ENCODE measurements around the gene ALOX5. TPM values are rescaled to one million over a fixed set of nuclear protein-coding genes. Genes with fewer than 3 reads are reported as not detected.
"Not testable (repeated sequence)": the region's sequence is repeated elsewhere in the genome, so short reads cannot be mapped to it uniquely, and the experiment has no call there.

ALOX5 gene
- total RNA-seq, 1 donor from 2014 or later: 181 TPM

GRCh38 chr10:45476559-45476958, 102.5 kb downstream of the ALOX5 start:
- intact Hi-C loops (cut with micrococcal nuclease): no loop called here
- peaks cover 38% of the 10 kb centered on the region for H3K9me3 Mint-ChIP-seq
- H3K4me1 Mint-ChIP-seq: peaks cover 9% of the 10 kb centered on the region
- no peak overlapping the region for H3K4me3 Mint-ChIP-seq
- H3K27ac Mint-ChIP-seq: no peak overlapping the region
- no peaks in the 10 kb centered on the region for H3K27me3 Mint-ChIP-seq
- no peak for TF ChIP-seq CTCF (IDR thresholded peaks at IDR 0.05)
- H3K36me3 Mint-ChIP-seq (ENCODE audit: low read depth): peaks cover 69% of the 10 kb centered on the region
- ATAC-seq (ENCODE audit: low read depth): no peak
- CTCF ChIA-PET: no interaction called here
- DNase-seq: no peak
- POLR2A ChIA-PET: interaction anchor here (1.3 kb wide), 1 partner anchor 57 kb away, joined by 4 read pairs; no protein-coding TSS in a partner anchor

GRCh38 chr10:45480294-45480693, 106.3 kb downstream of the ALOX5 start:
- POLR2A ChIA-PET: no interaction called here
- CTCF ChIA-PET: no interaction called here
- Mint-ChIP-seq H3K36me3 (ENCODE audit: low read depth) (peaks cover 90% of the 10 kb centered on the region), H3K27ac (no peak overlapping the region), H3K27me3 (no peaks in the 10 kb centered on the region), H3K9me3 (peaks cover 38% of the 10 kb centered on the region), H3K4me3 (no peak overlapping the region), H3K4me1 (peaks cover 16% of the 10 kb centered on the region)
- ATAC-seq (ENCODE audit: low read depth) (no peak), DNase-seq (no peak)
- intact Hi-C loops (cut with micrococcal nuclease): no loop called here
- no peak for TF ChIP-seq CTCF (IDR thresholded peaks at IDR 0.05)

GRCh38 chr10:45481100-45481499, 107.1 kb downstream of the ALOX5 start:
- ATAC-seq (ENCODE audit: low read depth); POLR2A ChIA-PET; DNase-seq; CTCF ChIA-PET; H3K27me3 Mint-ChIP-seq; intact Hi-C loops (cut with micrococcal nuclease); H3K4me3 Mint-ChIP-seq: not testable (repeated sequence)
- peak overlapping the region; percentile 15 for H3K27ac Mint-ChIP-seq
- peaks cover 35% of the 10 kb centered on the region for H3K9me3 Mint-ChIP-seq
- H3K36me3 Mint-ChIP-seq (ENCODE audit: low read depth): peaks cover 89% of the 10 kb centered on the region
- peaks cover 16% of the 10 kb centered on the region for H3K4me1 Mint-ChIP-seq

- DNase-seq (no peak), ATAC-seq (ENCODE audit: low read depth) (no peak)
- Mint-ChIP-seq H3K27me3 (no peaks in the 10 kb centered on the region), H3K27ac (no peak overlapping the region), H3K4me1 (peaks cover 18% of the 10 kb centered on the region), H3K9me3 (peaks cover 26% of the 10 kb centered on the region), H3K36me3 (ENCODE audit: low read depth) (peaks cover 80% of the 10 kb centered on the region), H3K4me3 (no peak overlapping the region)
- intact Hi-C loops (cut with micrococcal nuclease): no loop called here
- no peak for TF ChIP-seq CTCF (IDR thresholded peaks at IDR 0.05)
- CTCF ChIA-PET: no interaction called here
- POLR2A ChIA-PET: no interaction called here
Measured at GRCh38 chr10:45483002-45483401, 109.0 kb downstream of the ALOX5 start.

- DNase-seq (no peak), ATAC-seq (ENCODE audit: low read depth) (no peak)
- ChIA-PET POLR2A (no interaction called here), CTCF (no interaction called here)
- Mint-ChIP-seq H3K27me3 (no peaks in the 10 kb centered on the region), H3K4me1 (peaks cover 31% of the 10 kb centered on the region), H3K27ac (no peak overlapping the region), H3K36me3 (ENCODE audit: low read depth) (peaks cover 67% of the 10 kb centered on the region), H3K9me3 (no peaks in the 10 kb centered on the region), H3K4me3 (no peak overlapping the region)
- intact Hi-C loops (cut with micrococcal nuclease): no loop called here
- no peak for TF ChIP-seq CTCF (IDR thresholded peaks at IDR 0.05)
Measured at GRCh38 chr10:45487735-45488134, 113.7 kb downstream of the ALOX5 start.

GRCh38 chr10:45488365-45488764, 114.3 kb downstream of the ALOX5 start:
- DNase-seq (no peak), ATAC-seq (ENCODE audit: low read depth) (peak; percentile 68)
- Mint-ChIP-seq H3K4me3 (no peak overlapping the region), H3K36me3 (ENCODE audit: low read depth) (peaks cover 66% of the 10 kb centered on the region), H3K27ac (peak overlapping the region; percentile 80), H3K4me1 (peaks cover 25% of the 10 kb centered on the region), H3K9me3 (no peaks in the 10 kb centered on the region), H3K27me3 (no peaks in the 10 kb centered on the region)
- no peak for TF ChIP-seq CTCF (IDR thresholded peaks at IDR 0.05)
- ChIA-PET POLR2A (no interaction called here), CTCF (no interaction called here)
- intact Hi-C loops (cut with micrococcal nuclease): no loop called here

All from activated B cell treated with CpG ODN at 0.5 μM for 24 hours (primary cell).